GM13976 (cell line): Measurements from ENCODE around the gene TMEM139.
A peak's percentile ranks its signal among the peaks of the same experiment; 100 is the strongest.
"Not testable (repeated sequence)": the region's sequence is repeated elsewhere in the genome, so short reads cannot be mapped to it uniquely, and the experiment has no call there.

ENCODE experiments used
- DNase-seq: peaks from one replicate; pipeline ENCODE4 v3.0.0; 2012; ENCODE audit warnings: low spot score
- in situ Hi-C: fragments of 300-500 bp; cut with MboI; formaldehyde crosslinking; loops from one replicate; pipeline ENCODE4 v1.12.0; 2022; ENCODE audit warnings: low sequenced_read_pairs, mixed read lengths, inconsistent platforms; ENCODE audit not compliant: unreplicated experiment
- TF ChIP-seq, protein P1 (sequence below): IDR thresholded peaks from 2 replicates; pipeline ENCODE4 v1.5.1; 2012; ENCODE audit warnings: borderline replicate concordance, mild to moderate bottlenecking; ENCODE audit not compliant: insufficient read depth; ENCODE audit errors: extremely low read depth, missing control alignments, control extremely low read depth

The TMEM139 gene

DNA sequence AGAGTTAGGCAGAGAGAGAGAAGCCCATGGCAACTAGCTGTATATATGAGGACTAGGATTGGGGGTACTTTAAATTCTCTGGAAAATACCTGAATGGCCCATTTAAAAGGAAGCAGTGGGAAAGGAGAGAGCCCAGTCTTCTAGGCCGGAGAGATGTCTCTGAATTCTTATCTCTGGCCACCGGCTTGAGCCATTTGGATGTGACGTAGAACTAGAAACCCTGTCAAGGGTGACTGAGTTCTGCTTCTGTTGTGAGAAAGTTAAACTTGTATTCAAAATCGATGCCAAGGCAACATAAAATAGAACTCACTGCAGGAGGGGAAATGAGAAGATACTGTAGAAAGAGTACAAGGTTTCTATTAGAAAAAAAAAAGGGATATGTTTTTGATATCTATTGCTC, 27.8 kb upstream of the TMEM139 start:
- no peak for DNase-seq
- in situ Hi-C loops = loop anchor here (25.0 kb wide), 1 partner anchor 580 kb away; no protein-coding TSS in a partner anchor
- TF ChIP-seq, protein P1, sequence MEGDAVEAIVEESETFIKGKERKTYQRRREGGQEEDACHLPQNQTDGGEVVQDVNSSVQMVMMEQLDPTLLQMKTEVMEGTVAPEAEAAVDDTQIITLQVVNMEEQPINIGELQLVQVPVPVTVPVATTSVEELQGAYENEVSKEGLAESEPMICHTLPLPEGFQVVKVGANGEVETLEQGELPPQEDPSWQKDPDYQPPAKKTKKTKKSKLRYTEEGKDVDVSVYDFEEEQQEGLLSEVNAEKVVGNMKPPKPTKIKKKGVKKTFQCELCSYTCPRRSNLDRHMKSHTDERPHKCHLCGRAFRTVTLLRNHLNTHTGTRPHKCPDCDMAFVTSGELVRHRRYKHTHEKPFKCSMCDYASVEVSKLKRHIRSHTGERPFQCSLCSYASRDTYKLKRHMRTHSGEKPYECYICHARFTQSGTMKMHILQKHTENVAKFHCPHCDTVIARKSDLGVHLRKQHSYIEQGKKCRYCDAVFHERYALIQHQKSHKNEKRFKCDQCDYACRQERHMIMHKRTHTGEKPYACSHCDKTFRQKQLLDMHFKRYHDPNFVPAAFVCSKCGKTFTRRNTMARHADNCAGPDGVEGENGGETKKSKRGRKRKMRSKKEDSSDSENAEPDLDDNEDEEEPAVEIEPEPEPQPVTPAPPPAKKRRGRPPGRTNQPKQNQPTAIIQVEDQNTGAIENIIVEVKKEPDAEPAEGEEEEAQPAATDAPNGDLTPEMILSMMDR = no peak

DNA sequence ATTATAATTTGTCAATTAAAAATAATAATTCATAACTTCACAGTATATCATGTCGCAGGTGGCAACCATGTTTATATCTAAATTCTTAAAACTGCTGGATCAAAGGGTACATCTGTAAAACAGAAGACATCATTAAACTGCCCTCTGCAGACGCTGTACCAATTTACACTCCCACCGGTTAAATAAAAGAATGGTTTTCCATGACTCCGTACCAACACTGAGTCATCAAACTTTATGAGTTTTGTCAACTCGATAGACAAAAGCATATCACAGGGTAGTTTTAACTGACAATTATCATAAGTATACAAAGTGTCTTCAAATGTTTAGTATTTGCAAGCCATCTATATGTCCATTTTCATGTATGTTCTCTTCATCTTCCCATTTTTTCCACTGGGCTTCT, 27.3 kb upstream of the TMEM139 start:
- in situ Hi-C loops = loop anchor here (25.0 kb wide), 1 partner anchor 580 kb away; no protein-coding TSS in a partner anchor
- no peak for DNase-seq

DNA sequence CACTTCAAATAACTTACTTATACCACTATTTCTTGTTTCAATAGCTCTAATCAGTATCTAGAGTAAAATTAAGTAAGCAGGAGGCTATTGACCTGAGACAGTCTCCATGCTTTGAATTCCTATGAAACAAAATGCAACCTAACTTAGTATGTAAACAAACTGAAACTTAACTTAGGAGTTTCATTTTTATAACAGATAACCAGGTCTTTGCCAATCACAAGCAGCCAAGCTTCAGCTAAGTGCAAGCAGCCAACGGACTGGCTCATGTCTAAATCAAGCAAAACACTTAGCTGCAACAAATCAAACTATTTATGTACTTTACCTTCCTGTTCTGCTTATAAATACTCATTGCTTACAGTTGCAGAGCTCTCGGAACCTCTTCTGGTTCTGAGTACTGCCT, 25.9 kb upstream of the TMEM139 start:
- in situ Hi-C loops = loop anchor here (25.0 kb wide), 1 partner anchor 578 kb away; no protein-coding TSS in a partner anchor
- DNase-seq = no peak
- TF ChIP-seq, protein P1 = no peak

More for the DNA sequence above, 27.3 kb upstream of the TMEM139 start:
- TF ChIP-seq, protein P1 = no peak

DNA sequence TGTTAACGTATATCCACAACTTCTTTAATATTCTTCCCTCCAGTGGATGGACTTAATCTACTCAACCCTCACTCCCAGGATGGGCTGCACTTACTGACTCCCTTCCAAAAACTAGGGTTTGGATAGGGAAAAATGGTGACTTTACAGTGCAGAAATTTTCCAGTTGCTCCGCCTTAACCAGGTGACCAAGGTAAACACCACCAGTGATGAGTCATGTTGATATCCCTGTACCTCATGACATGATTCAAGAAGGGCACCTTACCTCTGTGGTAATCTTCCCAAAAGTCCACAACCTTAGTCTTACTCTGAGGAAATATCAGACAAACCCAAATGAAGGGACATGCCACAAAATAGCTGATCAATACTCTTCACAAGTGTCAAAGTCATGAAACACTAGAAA, 25.0 kb upstream of the TMEM139 start:
- TF ChIP-seq, protein P1 = no peak
- in situ Hi-C loops = loop anchor here (25.0 kb wide), 1 partner anchor 578 kb away; no protein-coding TSS in a partner anchor
- DNase-seq = no peak

DNA sequence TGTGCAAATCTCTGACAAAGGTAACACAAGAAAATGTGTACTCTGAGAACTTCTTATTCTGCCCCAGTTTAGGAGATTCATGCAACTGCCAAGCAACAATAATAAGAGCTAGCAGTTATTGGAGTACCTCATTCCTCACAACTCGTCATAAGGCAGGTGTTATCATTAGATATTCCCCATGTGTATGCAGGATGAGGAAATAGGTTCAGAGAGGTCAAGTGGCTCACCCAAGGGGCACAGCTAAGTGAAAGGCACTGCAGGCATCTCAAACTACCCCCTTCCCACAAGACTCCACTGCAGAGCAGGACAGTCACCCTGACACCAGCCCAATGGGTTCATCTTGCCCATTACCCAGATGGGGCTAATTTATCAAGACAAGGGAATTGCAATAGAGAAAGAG, 22.9 kb upstream of the TMEM139 start:
- in situ Hi-C loops = loop anchor here (25.0 kb wide), 1 partner anchor 575 kb away; no protein-coding TSS in a partner anchor
- TF ChIP-seq, protein P1 = no peak
- DNase-seq = no peak

DNA sequence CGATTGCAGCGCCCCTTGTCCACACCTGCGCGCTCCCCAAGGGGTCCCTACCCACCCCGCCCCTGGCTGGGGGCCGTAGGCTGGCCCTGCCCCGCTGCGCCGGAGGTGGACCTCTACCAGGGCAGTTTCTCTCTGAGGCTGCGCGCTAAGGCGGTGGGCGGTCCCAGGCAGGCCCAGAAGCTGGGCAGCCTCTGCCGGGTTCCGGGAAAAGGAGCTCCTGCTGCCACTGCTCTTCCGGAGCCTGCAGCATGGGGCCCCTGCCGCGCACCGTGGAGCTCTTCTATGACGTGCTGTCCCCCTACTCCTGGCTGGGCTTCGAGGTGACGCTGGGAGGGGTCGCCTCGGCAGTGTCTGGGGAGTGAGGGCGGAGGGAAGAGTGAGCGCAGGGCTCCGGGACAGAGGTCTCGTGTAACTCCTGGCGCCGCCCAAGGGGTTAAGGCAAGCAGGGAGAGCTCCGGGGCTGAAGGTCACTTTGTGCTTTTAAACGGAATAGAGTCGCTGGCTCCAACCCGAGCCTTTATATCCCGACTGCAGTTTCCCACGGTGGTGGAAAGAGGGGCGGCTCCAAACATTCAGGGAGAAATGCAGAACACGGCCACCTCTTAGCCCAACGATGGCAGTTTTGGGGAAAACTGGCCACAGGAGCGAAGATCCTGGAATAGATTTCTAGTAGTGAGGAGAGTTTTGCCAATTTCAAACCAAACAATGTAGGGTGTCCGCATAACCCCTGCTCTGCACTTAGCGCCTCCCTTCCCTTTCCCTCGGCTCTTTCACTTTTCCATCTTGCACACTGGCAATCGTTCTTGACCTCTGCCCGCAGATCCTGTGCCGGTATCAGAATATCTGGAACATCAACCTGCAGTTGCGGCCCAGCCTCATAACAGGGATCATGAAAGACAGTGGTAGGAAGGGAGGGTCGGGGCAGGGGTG, 21.2 kb upstream of the TMEM139 start, which contains the start of gene GSTK1:
Gene GSTK1, plus strand, starts transcription at position 176 of the 930 bp plus-strand sequence. Its CDS starts 73 bp downstream, at position 249.
- DNase-seq = peak; percentile 92
- in situ Hi-C loops = loop anchor here (25.0 kb wide), 1 partner anchor 574 kb away; no protein-coding TSS in a partner anchor
- TF ChIP-seq, protein P1 = no peak

DNA sequence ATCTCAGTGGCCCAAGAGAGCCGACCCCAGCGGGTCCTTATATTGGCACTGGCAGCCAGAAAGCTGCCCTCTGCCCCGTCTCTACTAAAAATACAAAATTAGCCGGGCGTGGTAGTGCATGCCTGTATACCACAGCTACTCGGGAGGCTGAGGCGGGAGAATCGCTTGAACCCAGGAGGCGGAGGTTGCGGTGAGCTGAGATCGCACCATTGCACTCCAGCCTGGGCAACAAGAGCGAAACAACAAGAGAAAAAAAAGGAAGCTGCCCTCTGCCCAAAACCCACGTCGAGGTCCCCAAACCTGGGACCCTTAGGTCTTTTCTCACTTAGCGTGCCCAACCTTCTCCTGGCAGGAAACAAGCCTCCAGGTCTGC, 20.6 kb upstream of the TMEM139 start:
- in situ Hi-C loops = loop anchor here (25.0 kb wide), 1 partner anchor 573 kb away; no protein-coding TSS in a partner anchor
- not testable (repeated sequence) for DNase-seq
